Smooth muscle cell of the brain vasculature (primary cell): ENCODE data around the gene HLA-DMA.
A peak's percentile ranks its signal among the peaks of the same experiment; 100 is the strongest.

Source experiments
- DNase-seq: peaks from one replicate; pipeline ENCODE4 v3.0.0-alpha.2; 2012; ENCODE audit warnings: low read depth, low spot score

HLA-DMA gene

GRCh38 chr6:32974541-32975308 is 21.8 kb upstream of the HLA-DMA start:
- no peak for DNase-seq

GRCh38 chr6:32974016-32974333 is 21.1 kb upstream of the HLA-DMA start:
- DNase-seq = no peak

GRCh38 chr6:32973144-32974015 is 20.5 kb upstream of the HLA-DMA start:
- DNase-seq = no peak

- no peak for DNase-seq
These were observed 19.7 kb upstream of the HLA-DMA start for GRCh38 chr6:32972353-32973143.

- DNase-seq = peak; percentile 99
These were observed 18.9 kb upstream of the HLA-DMA start for GRCh38 chr6:32971581-32972352.

GRCh38 chr6:32971242-32971580 is 18.3 kb upstream of the HLA-DMA start:
- DNase-seq = no peak

GRCh38 chr6:32970413-32971241 is 17.7 kb upstream of the HLA-DMA start:
- DNase-seq = peak; percentile 79

GRCh38 chr6:32969685-32970412 is 17.0 kb upstream of the HLA-DMA start:
- peak; percentile 88 for DNase-seq

- no peak for DNase-seq
These were observed 16.2 kb upstream of the HLA-DMA start for GRCh38 chr6:32968867-32969684.

- peak; percentile 95 for DNase-seq
These were observed 15.4 kb upstream of the HLA-DMA start, which contains the start of gene BRD2 for GRCh38 chr6:32968093-32968866. BRD2 (plus strand) TSS chr6:32968594; CDS start chr6:32972899, 4,305 bp downstream.

- no peak for DNase-seq
These were observed 14.5 kb upstream of the HLA-DMA start for GRCh38 chr6:32967151-32968091.

GRCh38 chr6:32964776-32965175 is 11.9 kb upstream of the HLA-DMA start:
- DNase-seq = no peak

- DNase-seq = no peak
These were observed 11.0 kb upstream of the HLA-DMA start for GRCh38 chr6:32963866-32964265.

GRCh38 chr6:32962213-32962826 is 9.4 kb upstream of the HLA-DMA start:
- no peak for DNase-seq

GRCh38 chr6:32960563-32960962 is 7.7 kb upstream of the HLA-DMA start:
- no peak for DNase-seq

GRCh38 chr6:32956176-32956575 is 3.3 kb upstream of the HLA-DMA start:
- DNase-seq = no peak
